NCI-H82 treated with DMSO at 0.1 percent for 48 hours (cell line): ENCODE measurements around the gene GRAP2.
A peak's percentile ranks its signal among the peaks of the same experiment; 100 is the strongest.

Experiments
- DNase-seq: peaks from one replicate; lab custom pipeline; 2025; ENCODE audit not compliant: unreplicated experiment; lab: John Stamatoyannopoulos, UW

GRAP2 gene

DNA sequence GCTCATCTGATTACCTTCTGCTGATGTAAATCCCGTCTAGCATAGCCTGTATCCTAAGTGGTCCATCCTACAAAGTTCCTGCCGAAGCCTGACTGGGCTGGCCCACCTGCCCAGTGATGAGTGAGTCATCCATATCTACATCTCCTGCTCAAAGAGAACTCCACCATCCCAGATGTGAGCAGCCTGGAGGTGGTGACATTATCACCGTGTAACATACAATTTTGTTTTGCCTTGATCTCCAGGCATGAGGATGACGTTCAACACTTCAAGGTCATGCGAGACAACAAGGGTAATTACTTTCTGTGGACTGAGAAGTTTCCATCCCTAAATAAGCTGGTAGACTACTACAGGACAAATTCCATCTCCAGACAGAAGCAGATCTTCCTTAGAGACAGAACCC lies 64.9 kb downstream of the GRAP2 start:
- no peak for DNase-seq

DNA sequence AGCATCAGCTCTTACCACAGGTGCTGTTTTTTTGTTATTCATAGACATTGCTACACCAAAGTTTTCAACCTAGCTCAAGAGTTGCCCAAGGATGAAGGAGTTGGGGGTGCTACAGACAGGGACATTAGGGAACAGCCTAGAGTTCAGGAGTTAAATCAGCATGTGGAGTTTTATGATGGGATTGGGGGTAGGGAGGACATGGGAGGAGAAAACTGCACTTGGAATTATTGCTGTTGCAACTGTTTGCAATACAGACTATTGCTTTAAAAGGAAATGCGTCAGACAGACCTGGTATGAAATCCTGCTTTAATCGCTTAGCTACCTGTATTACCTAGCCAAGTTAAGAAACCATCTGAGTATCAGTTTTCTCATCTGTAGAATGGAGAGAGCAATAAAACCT lies 65.6 kb downstream of the GRAP2 start:
- DNase-seq: no peak

DNA sequence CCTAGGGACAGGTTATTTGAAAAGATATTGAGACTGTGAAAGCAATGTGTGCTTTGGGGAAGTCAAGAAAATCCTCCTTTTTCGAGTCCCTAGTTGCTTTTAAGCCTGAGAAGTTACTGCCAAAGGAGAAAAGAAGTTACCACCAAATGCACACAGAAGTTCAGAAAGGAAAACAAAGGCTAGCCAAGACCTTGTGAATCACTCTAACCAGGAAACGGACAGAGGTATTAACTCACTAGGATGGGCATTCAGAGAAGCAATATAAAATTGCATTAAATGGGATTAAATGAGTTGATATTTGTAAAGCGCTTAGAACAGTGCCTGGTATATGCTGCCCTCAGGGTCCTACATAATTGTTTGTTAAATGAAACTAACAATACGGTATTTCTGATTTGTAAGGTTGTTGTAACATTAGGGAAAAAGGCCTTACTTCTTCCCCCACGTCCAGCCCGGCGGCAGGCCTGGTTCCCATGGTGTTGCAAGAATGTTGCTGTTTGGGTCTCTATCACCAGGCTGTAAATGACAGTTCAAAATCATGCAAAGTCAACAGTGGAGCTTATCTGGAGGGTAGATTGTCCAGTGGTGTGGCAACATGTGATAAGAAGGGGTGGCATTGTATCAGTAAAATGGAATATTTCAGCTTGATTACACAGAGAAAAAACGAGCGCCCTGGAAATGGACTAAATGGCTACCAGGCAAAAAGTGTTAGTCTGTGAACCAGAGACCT lies 66.4 kb downstream of the GRAP2 start:
- no peak for DNase-seq

DNA sequence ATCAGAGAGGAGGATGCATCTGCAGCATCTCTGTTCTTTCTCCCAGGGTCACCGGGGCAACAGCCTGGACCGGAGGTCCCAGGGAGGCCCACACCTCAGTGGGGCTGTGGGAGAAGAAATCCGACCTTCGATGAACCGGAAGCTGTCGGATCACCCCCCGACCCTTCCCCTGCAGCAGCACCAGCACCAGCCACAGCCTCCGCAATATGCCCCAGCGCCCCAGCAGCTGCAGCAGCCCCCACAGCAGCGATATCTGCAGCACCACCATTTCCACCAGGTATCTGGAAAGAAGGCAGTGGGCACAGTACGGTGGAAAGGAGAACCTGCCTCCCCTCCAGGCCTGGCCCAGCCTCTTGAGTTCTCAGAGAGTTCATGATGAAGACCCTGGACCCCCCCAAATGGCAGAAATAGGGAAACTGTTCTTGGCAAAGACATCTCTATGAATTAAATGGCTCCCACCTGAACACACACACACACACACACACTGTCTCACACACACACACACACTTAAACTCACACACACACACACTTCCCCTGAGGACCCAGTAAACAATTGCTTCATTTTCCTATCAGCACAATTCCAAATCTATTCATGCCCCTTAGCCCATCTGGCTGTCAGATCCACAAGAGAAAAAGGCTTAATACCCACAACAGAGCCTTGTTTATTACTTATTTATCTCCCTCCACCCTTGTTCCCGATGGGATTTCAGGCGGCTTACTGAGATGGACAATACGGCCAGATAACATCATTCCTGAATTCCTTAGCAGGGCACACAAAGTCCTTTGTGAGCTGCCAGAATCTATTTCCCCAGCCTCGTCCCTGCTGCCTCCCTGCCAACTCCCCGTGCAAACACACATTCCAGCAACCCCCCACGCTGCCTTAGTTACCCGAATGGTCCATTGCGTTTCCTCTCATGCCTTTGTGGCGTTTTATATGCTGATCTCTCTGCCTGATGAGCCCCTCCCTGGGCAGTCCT lies 67.4 kb downstream of the GRAP2 start:
- no peak for DNase-seq

DNA sequence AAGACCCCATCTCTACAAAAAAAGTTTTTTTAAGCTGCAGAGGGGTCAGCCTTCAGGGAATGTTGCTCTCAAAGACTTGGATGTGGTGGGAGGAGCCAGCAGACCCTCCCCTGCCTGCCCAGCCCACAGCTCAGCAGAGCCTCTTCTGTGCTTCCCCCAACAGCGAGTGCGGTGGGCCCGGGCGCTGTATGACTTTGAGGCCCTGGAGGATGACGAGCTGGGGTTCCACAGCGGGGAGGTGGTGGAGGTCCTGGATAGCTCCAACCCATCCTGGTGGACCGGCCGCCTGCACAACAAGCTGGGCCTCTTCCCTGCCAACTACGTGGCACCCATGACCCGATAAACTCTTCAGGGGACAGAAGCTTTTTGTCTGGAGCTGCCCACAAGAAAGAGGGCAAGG lies 69.9 kb downstream of the GRAP2 start:
- no peak for DNase-seq

DNA sequence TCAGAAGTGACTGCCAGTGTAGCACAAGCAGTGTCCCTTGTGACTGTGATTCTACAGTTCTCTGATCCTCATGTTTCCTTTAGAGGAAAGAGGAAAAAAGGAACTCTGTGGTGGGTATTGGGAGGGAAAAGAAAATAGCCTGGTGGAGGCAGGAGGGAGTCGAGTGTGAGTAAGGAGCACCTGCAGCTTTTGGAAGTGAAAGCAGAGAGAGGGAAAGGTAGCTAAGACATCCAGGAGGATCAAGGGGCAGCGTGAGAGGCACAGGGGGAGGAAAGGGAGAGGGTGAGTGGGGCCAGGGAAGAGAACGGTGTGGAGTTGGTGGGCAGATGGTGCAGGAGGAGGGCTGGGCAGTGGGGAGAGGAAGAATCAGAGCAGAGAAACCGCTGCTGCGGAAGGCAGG lies 71.8 kb downstream of the GRAP2 start:
- DNase-seq: no peak

DNA sequence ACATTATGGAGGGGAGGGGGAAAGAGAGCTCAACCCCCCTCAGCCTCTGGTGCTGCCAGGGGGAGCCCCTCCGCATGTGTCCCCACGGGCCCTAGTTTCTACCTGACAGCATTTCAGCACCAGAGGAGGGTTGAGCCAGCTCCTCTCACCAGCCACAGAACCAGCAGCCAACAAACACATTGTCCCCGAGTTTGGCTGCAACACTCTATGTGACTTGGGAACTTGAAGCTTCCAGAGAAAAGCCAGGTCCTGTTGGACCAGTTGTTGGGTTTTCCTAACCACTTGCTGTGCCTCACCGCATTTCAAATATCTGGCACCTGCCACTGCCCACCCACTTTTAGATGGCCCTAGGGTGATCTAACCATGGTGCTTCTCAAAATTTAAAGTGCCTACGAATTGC lies 72.8 kb downstream of the GRAP2 start:
- DNase-seq: no peak

- no peak for DNase-seq
These were observed 73.2 kb downstream of the GRAP2 start for GRCh38 chr22:39974065-39974464.

GRCh38 chr22:39979048-39979447 lies 78.2 kb downstream of the GRAP2 start:
- DNase-seq: no peak

DNA sequence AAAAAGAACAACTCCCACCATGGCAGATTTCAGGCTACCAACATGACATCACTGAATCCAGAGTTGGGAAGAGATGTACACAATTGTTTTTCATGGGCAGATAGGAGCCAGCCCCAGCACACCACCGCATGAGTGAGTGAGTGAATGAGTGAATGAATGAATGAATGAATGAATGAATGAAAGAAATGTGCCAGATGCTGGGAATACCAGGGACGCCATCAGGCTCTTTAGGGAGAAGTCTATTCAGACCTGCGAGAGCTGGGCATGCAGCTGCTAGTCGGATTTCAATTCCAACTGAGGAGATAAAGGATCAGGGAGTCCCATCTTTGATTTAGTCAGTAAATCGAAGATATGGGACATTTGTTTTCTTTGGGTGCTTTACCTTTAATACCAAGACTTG lies 78.6 kb downstream of the GRAP2 start:
- DNase-seq: no peak

DNA sequence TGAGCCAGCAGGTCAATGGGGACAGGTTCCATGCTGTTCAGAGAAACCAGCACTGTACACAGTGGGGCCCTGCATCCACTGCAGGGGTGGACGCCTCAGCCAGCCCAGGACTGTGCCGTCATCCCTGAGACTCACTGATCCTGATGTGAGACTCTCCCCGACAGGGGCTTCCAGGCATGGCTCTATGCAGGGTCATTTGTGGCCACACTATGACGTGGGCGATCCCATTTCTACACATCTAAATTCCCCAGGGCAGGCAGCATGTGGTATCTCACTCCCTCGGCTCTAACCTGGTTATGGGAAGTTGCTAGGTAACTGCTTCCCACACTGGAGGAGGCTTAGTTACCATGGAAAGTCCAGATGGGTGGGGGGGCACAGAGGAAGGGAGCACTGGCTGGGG lies 79.7 kb downstream of the GRAP2 start:
- DNase-seq: peak; percentile 28

DNA sequence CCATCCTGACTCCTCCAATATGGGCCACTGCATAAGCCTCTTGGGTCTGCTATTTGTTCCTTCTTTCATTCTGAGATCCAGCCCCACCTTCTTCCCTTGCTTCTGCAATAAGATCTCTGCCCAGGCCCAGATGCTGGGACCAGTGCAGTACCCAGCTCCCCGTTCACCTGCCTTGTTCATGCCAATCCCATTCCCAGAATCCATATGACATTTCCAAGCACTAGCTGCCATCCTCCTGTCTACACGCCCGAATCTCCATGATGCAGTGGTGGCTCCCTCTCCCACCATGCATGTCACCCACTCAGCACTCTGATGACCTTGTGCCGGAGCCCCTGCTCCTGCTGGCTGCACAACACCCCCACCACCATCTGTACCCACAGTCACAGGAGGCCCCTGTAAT lies 82.5 kb downstream of the GRAP2 start:
- DNase-seq: no peak

- no peak for DNase-seq
These were observed 83.1 kb downstream of the GRAP2 start for GRCh38 chr22:39984006-39984405.

DNA sequence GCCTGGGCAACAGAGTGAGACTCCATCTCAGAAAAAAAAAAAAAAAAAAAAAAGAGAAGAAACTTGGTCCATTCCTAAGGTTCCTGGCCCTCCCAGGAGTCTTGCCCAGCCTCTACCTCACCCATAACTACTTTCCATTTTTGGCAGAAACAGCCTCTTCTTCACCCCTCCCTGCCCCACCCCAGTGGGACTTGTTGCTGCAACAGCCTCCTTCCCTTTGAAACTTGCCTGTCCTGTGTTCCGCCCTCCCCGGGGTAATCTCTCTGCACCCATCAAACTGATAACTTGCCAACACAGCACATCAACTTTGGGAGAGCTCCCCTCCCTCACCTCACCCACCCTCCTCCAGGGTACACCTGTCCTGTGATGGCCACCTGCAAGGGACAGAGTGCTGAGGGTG lies 83.9 kb downstream of the GRAP2 start:
- no peak for DNase-seq

DNA sequence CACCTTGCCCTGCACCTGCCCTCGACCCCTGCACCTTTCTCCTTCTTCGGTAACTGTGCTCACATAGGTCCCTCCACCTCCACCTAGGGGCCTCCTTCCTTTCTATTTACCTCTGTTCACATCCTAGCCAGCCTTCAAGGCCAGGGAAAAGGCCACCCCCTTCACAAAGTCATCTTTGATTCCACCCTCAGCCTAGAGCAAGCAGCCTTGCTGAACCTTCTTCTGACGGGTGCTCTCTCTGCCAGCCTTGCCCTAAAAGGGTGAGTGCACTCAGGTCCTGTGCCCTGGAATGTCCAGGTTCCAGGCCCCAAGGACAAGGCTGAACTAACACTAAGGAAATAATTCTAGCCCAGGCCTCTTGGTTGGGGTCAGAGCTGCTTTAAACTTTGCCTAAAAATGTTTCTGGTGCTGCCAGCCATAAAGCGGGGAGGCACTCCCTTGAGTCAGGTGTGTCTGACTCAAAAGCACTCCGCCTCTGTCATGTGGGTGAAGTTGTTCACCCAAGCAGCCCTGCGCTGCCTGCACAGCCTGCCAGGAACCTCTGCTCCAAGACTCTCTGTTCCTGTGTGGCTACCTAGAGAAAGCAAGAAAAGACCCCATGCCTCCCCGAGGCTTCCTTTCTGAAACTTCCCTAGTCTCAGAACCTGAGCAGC lies 84.6 kb downstream of the GRAP2 start:
- DNase-seq: no peak

DNA sequence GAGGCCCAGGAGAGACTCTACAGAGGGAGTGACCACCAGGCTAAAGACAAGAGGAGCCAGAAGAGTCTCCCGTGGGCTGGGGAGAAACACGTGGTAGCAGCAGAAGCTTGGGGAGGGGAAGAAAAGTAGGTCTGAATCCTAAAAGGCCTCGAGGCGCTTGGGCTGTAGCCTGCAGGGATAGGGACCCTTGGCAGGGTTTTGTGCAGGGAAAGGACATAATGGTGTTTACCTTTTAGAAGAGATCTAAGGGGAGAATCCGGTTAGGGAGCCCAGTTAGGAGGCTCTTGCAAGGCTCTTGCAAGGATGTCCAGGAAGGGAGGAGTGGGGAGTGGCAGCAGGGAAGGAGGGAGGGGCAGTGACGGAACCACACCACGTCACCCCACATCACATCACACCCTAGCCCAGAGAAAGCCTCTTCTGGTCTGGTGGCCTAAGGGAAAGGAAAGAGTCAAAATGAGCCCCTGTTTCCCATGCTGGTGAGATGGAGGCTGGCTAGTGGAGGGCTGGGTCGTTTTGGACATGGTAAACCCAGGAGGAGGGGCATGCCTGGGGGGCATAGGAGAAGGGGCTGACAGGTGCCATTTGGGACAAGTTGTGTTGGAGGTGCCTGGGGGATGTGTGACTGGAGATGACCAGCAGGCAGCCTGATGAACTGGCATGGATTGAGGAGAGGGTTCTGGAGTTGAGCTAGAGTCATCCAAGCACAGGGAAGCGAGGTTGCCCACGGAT lies 87.7 kb downstream of the GRAP2 start:
- DNase-seq: no peak

DNA sequence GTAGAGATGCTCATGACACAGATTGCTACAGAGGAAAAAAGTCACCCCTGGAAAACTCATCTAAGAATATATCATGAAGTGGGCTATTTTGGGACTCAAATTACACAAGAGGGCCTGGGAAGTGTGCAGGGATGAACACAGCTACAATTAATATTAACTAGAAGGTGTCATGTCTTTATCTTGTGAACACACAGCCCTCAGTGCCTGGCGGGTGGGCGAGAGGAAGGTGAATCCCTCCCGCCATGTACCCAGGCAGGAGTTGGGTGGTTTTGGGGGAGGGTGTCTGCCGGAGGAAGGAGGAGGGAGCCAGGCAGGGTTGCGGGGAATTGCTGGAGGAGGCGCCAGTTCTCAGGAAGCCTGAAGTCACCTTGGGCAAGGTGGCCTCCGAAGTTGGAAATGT lies 88.7 kb downstream of the GRAP2 start:
- DNase-seq: no peak

- no peak for DNase-seq
These were observed 89.8 kb downstream of the GRAP2 start for GRCh38 chr22:39990686-39991085.

DNA sequence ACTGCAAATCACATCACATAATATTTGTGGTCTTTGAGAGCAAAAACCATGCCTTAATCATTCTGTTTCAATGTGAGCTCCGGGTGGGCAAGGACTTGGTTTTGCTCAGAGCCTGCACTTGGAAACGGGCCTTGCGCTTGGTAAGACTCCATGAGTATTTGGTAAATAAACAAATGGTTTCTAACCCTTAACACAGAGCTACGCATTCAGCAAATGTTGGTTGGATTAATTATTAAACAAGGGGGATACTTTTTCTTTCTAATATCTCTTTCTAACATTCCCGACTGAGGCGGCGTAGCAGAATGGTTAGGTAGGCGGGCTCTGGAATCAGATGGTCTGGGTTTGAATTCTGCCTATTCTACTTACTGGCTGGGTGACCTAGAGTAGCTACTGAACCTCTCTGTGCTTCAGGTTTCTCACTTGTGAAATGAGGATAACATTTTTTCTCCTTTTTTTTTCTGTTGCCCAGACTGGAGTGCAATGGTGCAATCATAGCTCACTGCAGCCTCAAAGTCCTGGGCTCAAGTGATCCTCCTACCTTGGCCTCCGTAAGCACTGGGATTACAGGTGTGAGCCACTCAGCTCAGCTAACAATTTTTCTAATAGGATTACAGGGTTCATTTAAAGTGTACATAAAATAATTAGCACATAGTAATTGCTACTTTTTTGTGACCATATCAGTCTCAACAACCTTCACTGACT lies 90.4 kb downstream of the GRAP2 start:
- no peak for DNase-seq

GRCh38 chr22:39992088-39992826 lies 91.4 kb downstream of the GRAP2 start:
- no peak for DNase-seq
